H1 (cell line): Measurements from ENCODE around the gene FITM1. TPM values are rescaled to one million over a fixed set of nuclear protein-coding genes. Genes with fewer than 3 reads are reported as not detected.

Source experiments
- EP300 ChIP-seq, 2 experiments: IDR thresholded peaks; 1 replicate in 1 of 2; 2 replicates in 1 of 2; pipeline ENCODE4 v1.6.1; 2011 to 2012; ENCODE audit warnings: low read depth in 2 of 2, low read length in 2 of 2, mild to moderate bottlenecking in 2 of 2, borderline replicate concordance in 1 of 2, inconsistent platforms in 1 of 2, moderate library complexity in 1 of 2
- FOSL1 ChIP-seq: IDR thresholded peaks from 2 replicates; pipeline ENCODE4 v1.6.1; 2011; ENCODE audit warnings: mild to moderate bottlenecking, low read depth, low read length, moderate library complexity; ENCODE audit not compliant: insufficient read depth
- KDM4A ChIP-seq: IDR thresholded peaks from one replicate; pipeline ENCODE4 v1.7.1; 2012; ENCODE audit warnings: low read depth, mild to moderate bottlenecking, moderate library complexity, low read length, inconsistent platforms; ENCODE audit not compliant: severe bottlenecking
- RAD21 ChIP-seq, 2 experiments: IDR thresholded peaks in 1 of 2; conservative IDR thresholded peaks in 1 of 2; 2 replicates each; pipeline ENCODE4 v1.6.1; 2011; ENCODE audit warnings: low read depth in 2 of 2, low read length in 2 of 2, improper control_type of control experiment in 1 of 2, inconsistent platforms in 1 of 2, mild to moderate bottlenecking in 1 of 2, moderate library complexity in 1 of 2
- polyA plus RNA-seq, 7 experiments: library from polyadenylated mRNA; depleted of rRNA in 3 of 7; stranded (reverse) in 5 of 7; unstranded in 2 of 7; fragments of >200 nt in 5 of 7; fragments of 200-250 nt in 2 of 7; gene quantifications; 1 replicate in 5 of 7; 2 replicates in 1 of 7; 4 replicates in 1 of 7; pipeline versions ENCODE4 v1.2.1 to v1.2.3, GENCODE V29; 2011 to 2013; ENCODE audit warnings: missing spikeins in 2 of 7, mixed read lengths in 2 of 7
- total RNA-seq: library from RNA; stranded (reverse); fragmentation: NEBNext Ultra II Directional; extraction: Animal tissue kit (Norgen Biotek cat#: 25700); gene quantifications from 2 replicates; pipeline ENCODE4 v1.2.1, GENCODE V29; 2021
- TF ChIP-seq, protein P1 (sequence below): IDR thresholded peaks from 2 replicates; pipeline ENCODE4 v1.6.1; 2011; ENCODE audit warnings: low read length, improper control_type of control experiment

Gene FITM1
- total and polyA plus RNA-seq, 2 of the 8 experiments (the other 6 are each of a cell fraction or from before 2014, with no cell fraction given), result 0.53 to 0.76 TPM

- TF ChIP-seq KDM4A, result no peak
- TF ChIP-seq FOSL1, result no peak
- no peak for TF ChIP-seq RAD21 (IDR thresholded peaks at IDR 0.05 in 1 of 2, conservative IDR thresholded peaks at IDR 0.05 in 1 of 2; ENCODE audit: low read depth in 2 of 2, low read length in 2 of 2)
- TF ChIP-seq, protein P1, sequence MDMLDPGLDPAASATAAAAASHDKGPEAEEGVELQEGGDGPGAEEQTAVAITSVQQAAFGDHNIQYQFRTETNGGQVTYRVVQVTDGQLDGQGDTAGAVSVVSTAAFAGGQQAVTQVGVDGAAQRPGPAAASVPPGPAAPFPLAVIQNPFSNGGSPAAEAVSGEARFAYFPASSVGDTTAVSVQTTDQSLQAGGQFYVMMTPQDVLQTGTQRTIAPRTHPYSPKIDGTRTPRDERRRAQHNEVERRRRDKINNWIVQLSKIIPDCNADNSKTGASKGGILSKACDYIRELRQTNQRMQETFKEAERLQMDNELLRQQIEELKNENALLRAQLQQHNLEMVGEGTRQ, result no peak
- TF ChIP-seq EP300 (IDR thresholded peaks at IDR 0.05; ENCODE audit: borderline replicate concordance in 1 of 2, low read depth in 2 of 2, low read length in 2 of 2), result no peak
Measured at GRCh38 chr14:24108336-24108874, 22.1 kb upstream of the FITM1 start (continued).
